ENCODE results near the gene RNF207. TPM values are rescaled to one million over a fixed set of nuclear protein-coding genes. Genes with fewer than 3 reads are reported as not detected.

The RNF207 gene
- total RNA-seq, 4 donors from 2014 or later: 10.8 to 43.2 (median 20.2) TPM

GRCh38 chr1:6251233-6251632, 45.3 kb downstream of the RNF207 start:
- intact Hi-C loops (cut with DNase I): no loop called here
- peaks cover 3 to 85% (median 18%) of the 10 kb centered on the region in 4 donors for H3K27me3 ChIP-seq
- H3K9me3 ChIP-seq: no peaks in the 10 kb centered on the region
- no peak overlapping the region for H3K27ac ChIP-seq (replicated peaks in 1 of 4)
- peaks cover 7 to 30% (median 17%) of the 10 kb centered on the region in 4 donors for H3K4me1 ChIP-seq
- WGBS: 81% methylated on average over 9 of the region's 19 CpGs
- DNase-seq (ENCODE audit: extremely low spot score): no peak
- TF ChIP-seq CTCF (IDR thresholded peaks at IDR 0.05) (no peak), EP300 (IDR thresholded peaks at IDR 0.05) (no peak), POLR2AphosphoS5 (IDR thresholded peaks at IDR 0.05) (no peak), POLR2A (IDR thresholded peaks at IDR 0.05; ENCODE audit: low read depth) (no peak)
- H3K36me3 ChIP-seq: peaks cover 0 to 15% (median 7%) of the 10 kb centered on the region in 4 donors
- H3K4me3 ChIP-seq: no peak overlapping the region

- H3K27me3 ChIP-seq: peaks cover 0 to 79% (median 13%) of the 10 kb centered on the region in 4 donors
- intact Hi-C loops (cut with DNase I): no loop called here
Measured at GRCh38 chr1:6251681-6252373, 45.9 kb downstream of the RNF207 start.

GRCh38 chr1:6252374-6252710, 46.4 kb downstream of the RNF207 start:
- WGBS: 87% methylated on average over 4 of the region's 4 CpGs
- Histone ChIP-seq H3K27me3 (peaks cover 0 to 77% (median 12%) of the 10 kb centered on the region in 4 donors), H3K4me1 (peaks cover 4 to 19% (median 9%) of the 10 kb centered on the region in 4 donors), H3K27ac (replicated peaks in 1 of 4) (no peak overlapping the region), H3K36me3 (peaks cover 0 to 15% (median 7%) of the 10 kb centered on the region in 4 donors), H3K9me3 (no peaks in the 10 kb centered on the region), H3K4me3 (no peak overlapping the region)
- intact Hi-C loops (cut with DNase I): no loop called here
- no peak for DNase-seq (ENCODE audit: extremely low spot score)
- TF ChIP-seq CTCF (IDR thresholded peaks at IDR 0.05) (no peak), POLR2AphosphoS5 (IDR thresholded peaks at IDR 0.05) (no peak)

More at GRCh38 chr1:6251681-6252373, 45.9 kb downstream of the RNF207 start:
- no peak for DNase-seq (ENCODE audit: extremely low spot score)
- no peaks in the 10 kb centered on the region for H3K9me3 ChIP-seq
- no peak overlapping the region for H3K27ac ChIP-seq (replicated peaks in 1 of 4)
- TF ChIP-seq CTCF (IDR thresholded peaks at IDR 0.05) (no peak), POLR2AphosphoS5 (IDR thresholded peaks at IDR 0.05) (no peak), POLR2A (IDR thresholded peaks at IDR 0.05; ENCODE audit: low read depth) (no peak), EP300 (IDR thresholded peaks at IDR 0.05) (no peak)
- no peak overlapping the region for H3K4me3 ChIP-seq
- 87% methylated on average over 13 of the region's 15 CpGs for WGBS
- peaks cover 0 to 15% (median 7%) of the 10 kb centered on the region in 4 donors for H3K36me3 ChIP-seq
- peaks cover 6 to 24% (median 11%) of the 10 kb centered on the region in 4 donors for H3K4me1 ChIP-seq

GRCh38 chr1:6253380-6253779, 47.5 kb downstream of the RNF207 start:
- no peak for DNase-seq (ENCODE audit: extremely low spot score)
- peaks cover 0 to 15% (median 7%) of the 10 kb centered on the region in 4 donors for H3K36me3 ChIP-seq
- H3K27me3 ChIP-seq: peaks cover 0 to 77% (median 10%) of the 10 kb centered on the region in 4 donors
- 88% methylated on average over 9 of the region's 9 CpGs for WGBS
- TF ChIP-seq EP300 (IDR thresholded peaks at IDR 0.05): no peak
- TF ChIP-seq POLR2AphosphoS5 (IDR thresholded peaks at IDR 0.05): no peak
- TF ChIP-seq POLR2A (IDR thresholded peaks at IDR 0.05; ENCODE audit: low read depth): no peak
- H3K27ac ChIP-seq (replicated peaks in 1 of 4): no peak overlapping the region
- no peak overlapping the region for H3K4me3 ChIP-seq
- intact Hi-C loops (cut with DNase I): no loop called here
- H3K4me1 ChIP-seq: peaks cover 4 to 17% (median 9%) of the 10 kb centered on the region in 4 donors
- no peaks in the 10 kb centered on the region for H3K9me3 ChIP-seq

GRCh38 chr1:6254691-6255090, 48.8 kb downstream of the RNF207 start:
- intact Hi-C loops (cut with DNase I): no loop called here
- no peak overlapping the region for H3K27ac ChIP-seq (replicated peaks in 1 of 4)
- no peaks in the 10 kb centered on the region for H3K9me3 ChIP-seq
- no peak for DNase-seq (ENCODE audit: extremely low spot score)
- H3K36me3 ChIP-seq: peaks cover 0 to 15% (median 7%) of the 10 kb centered on the region in 4 donors
- TF ChIP-seq POLR2AphosphoS5 (IDR thresholded peaks at IDR 0.05): no peak
- no peak for TF ChIP-seq POLR2A (IDR thresholded peaks at IDR 0.05; ENCODE audit: low read depth)
- TF ChIP-seq EP300 (IDR thresholded peaks at IDR 0.05): no peak
- TF ChIP-seq CTCF (IDR thresholded peaks at IDR 0.05): no peak
- no peak overlapping the region for H3K4me3 ChIP-seq
- peaks cover 2 to 77% (median 5%) of the 10 kb centered on the region in 4 donors for H3K27me3 ChIP-seq
- 90% methylated on average over 16 of the region's 16 CpGs for WGBS
- peaks cover 6 to 11% (median 9%) of the 10 kb centered on the region in 4 donors for H3K4me1 ChIP-seq

Data from esophagus muscularis mucosa (tissue), 4 donors.